ENCODE data around the gene PAPOLB.
"Not testable (repeated sequence)": the region's sequence is repeated elsewhere in the genome, so short reads cannot be mapped to it uniquely, and the experiment has no call there.

The PAPOLB gene

GRCh38 chr7:4861673-4862072, at the start of gene PAPOLB:
PAPOLB (minus strand) TSS chr7:4862030; CDS start chr7:4861810, 220 bp downstream.
- no peak for DNase-seq

DNA sequence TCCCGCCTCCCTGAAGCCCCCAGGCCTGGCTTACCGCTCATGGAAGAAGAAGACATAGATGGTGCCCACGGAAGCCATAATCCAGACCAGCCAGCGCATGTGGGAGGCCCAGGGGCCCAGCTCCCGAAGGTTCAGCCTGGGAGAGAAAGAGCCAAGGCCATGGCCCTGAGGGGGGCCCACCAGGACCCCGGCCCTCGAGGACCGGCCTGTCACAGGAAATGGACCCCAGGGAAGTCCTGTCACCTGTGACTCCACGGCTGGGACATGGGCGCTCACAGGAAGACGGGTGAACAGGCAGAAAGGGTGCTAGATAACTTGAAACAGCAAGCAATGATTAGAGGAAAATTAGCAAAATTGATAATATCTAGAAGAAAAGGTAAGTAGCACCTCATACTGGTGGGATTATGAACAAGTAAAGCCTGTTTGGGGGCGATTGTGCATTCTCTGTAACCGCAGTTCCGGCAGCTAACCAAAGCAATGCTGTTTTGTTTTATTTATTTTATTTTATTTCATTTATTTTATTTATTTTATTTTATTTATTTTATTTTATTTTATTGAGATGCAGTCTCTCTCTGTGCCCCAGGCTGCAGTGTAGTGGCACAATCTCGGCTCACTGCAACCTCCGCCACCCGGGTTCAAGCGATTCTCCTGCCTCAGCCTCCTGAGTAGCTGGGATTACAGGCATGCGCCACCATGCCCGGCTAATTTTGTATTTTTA, 49.4 kb upstream of the PAPOLB start:
- DNase-seq = no peak

DNA sequence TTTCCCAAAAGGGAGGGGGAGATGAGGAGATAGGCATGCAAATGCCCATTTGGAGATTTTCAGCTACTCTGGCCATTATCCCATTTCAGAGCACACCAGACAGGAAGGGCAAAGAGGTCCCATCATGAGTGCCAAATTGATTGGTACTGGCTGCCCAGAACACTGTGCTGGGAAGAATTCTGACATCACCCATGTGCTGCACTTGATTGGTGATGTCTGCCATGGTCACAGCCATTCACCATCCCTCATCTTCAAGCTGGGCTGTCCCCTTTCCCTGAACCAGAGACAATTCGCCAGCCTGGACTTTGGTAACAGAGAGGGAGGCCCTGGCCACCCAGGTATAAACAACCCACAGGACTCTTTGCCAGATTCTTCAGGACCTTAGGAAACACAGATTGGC, 44.9 kb upstream of the PAPOLB start:
- DNase-seq = no peak

DNA sequence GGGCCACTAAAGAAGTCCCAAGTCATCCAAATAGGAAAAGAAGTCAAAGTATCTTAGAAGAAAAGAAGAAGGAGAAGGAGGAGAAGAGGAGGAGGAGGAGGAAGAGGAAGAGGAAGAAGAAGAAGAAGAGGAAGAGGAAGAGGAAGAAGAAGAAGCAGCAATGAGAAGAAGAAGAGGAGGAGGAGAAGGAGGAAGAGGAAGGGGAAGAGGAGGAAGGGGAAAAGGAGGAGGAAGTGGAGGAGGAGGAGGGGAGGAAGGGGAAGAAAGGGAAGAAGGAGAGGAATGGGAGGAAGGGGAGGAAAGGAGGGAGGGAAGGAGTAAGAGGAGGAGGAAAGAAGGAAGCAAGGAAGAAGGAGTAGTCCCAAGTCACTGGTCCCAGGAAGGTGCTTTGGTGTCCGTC, 43.3 kb upstream of the PAPOLB start:
- no peak for DNase-seq

GRCh38 chr7:4904346-4904745, 42.5 kb upstream of the PAPOLB start:
- no peak for DNase-seq

DNA sequence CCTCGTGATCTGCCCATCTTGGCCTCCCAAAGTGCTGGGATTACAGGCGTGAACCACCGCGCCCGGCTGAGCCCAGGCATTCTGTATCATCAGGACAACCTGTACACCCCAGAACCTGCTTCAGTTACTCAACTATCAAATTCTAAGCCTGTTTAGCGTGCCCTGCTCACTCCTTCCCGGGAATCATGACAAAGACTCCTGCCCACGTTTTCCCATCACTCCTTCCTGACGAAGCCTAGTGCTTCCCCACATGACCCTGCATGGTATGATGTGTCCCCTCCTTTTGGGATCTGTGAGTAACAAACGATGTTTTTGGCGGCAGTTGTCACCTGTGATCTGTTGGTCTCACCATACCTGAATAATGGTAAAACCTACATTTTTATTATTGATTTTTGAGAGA, 33.9 kb upstream of the PAPOLB start:
- no peak for DNase-seq

- DNase-seq = no peak
Measured at GRCh38 chr7:4894482-4894881, 32.7 kb upstream of the PAPOLB start.

DNA sequence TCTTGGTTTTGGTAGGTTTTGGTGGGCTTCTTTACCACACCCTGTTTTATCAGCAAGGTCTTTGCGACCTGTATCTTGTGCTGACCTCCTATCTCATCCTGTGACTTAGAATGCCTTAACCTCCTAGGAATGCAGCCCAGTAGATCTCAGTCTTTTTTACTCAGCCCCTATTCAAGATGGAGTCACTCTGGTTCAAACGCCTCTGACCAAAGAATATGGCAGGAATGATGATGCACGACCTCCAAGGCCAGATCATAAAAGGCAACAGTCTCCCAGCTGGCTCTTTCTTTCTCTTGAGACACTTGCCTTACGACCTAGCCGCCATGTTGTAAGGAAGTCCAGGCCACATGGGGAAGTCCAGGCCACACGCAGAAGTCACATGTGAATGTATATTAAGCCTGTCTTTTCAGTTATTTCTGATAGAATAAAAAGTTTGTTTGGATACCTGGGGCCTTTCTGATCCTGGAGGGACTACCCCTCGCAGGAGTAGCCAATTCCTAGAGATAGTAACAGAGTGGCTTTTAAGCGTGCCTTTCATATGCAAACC, 32.2 kb upstream of the PAPOLB start:
- no peak for DNase-seq

GRCh38 chr7:4893188-4893587, 31.4 kb upstream of the PAPOLB start:
- not testable (repeated sequence) for DNase-seq

DNA sequence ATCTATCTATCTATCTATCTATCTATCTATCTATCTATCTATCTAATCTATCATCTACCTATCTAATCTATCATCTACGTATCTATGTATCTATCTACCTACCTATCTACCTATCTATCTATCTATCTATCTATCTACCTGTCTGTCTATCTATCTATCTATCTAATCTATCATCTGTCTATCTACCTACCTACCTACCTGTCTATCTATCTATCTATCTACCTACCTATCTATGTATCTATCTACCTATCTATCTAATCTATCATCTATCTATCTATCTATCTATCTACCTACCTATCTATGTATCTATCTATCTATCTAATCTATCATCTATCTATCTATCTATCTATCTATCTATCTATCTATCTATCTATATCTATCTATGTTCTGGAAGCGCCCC, 29.7 kb upstream of the PAPOLB start:
- DNase-seq = not testable (repeated sequence)

DNA sequence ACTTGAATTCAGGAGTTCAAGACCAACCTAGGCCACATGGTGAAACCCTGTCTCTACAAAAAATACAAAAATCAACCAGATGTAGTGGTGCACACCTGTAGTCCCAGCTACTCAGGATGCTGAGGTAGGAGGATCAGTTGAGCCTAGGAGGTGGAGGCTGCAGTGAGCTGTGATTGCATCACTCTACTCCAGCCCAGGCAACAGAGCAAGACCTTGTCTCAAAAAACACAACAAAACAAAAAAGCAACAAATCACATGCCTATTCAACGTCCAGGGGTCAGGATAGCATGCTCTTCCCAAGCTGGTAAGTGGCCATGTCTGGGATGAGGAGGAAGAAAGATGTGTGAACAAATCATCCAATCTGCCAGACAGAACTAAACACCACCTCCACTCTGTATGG, 27.9 kb upstream of the PAPOLB start:
- no peak for DNase-seq

GRCh38 chr7:4888161-4888560, 26.3 kb upstream of the PAPOLB start:
- DNase-seq = no peak

DNA sequence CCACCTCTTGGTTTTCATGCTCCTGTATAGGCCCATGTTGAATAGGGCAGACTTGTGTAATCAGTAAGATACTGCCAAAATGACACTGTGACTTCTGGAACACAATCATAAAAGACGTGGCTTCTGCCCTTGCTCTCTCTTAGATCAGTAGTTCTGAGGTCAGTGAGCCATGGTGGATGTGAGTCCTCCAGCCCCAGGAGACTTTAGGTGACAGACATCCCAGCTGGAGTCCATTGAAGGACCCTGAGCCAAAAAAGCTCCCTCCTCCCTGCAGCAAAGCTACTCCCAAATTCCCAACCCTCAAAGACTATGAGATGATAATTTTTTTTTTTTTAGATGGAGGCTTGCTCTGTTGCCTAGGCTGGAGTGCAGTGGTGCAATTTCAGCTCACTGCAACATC, 24.8 kb upstream of the PAPOLB start:
- no peak for DNase-seq

DNA sequence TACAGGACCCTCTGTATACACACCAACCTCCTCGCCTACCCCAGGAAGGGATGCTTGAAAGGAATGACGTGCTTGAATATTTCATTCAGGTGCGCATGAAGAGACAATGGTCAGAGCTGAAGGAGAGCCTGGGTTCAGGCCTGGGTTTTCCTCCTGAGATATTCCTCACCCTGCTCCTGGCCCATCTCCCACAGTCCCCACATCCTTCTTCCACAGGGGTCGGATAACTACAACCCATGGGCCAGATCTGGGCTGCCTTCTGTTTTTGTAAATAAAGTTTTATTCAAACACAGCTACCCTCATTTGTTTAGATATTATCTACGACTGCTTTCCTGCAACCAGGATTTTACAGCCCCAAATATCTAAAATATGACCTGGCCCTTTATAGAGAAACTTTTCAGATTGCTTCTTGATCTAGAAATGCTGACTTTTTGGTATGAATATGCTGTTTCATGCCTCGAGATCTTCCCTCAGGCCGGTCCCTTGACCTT, 23.5 kb upstream of the PAPOLB start:
- DNase-seq = no peak

- DNase-seq = no peak
Measured at GRCh38 chr7:4884164-4884563, 22.3 kb upstream of the PAPOLB start.

- peak; percentile 42 for DNase-seq
Measured at GRCh38 chr7:4883372-4884144, 21.7 kb upstream of the PAPOLB start, which contains the start of gene RADIL. RADIL (minus strand) TSS chr7:4883716; CDS start chr7:4878139, 5,577 bp downstream.

DNA sequence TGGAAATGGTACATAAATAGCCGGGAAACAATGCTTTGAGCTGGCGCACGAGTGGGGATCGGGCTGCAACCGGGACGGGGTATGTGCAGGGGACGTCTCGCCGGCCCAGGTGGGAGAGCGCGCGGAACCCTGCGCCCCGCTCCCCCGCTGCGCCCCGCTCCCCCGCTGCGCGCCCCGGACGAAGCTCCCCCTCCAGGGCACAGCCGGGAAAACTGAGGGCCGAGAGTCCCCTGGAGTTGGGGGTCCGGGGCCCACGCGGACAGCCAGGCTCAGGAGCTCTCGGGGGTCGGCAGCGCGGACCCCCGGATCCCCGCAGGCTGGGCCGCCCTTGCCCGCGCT, 21.2 kb upstream of the PAPOLB start:
- no peak for DNase-seq

DNA sequence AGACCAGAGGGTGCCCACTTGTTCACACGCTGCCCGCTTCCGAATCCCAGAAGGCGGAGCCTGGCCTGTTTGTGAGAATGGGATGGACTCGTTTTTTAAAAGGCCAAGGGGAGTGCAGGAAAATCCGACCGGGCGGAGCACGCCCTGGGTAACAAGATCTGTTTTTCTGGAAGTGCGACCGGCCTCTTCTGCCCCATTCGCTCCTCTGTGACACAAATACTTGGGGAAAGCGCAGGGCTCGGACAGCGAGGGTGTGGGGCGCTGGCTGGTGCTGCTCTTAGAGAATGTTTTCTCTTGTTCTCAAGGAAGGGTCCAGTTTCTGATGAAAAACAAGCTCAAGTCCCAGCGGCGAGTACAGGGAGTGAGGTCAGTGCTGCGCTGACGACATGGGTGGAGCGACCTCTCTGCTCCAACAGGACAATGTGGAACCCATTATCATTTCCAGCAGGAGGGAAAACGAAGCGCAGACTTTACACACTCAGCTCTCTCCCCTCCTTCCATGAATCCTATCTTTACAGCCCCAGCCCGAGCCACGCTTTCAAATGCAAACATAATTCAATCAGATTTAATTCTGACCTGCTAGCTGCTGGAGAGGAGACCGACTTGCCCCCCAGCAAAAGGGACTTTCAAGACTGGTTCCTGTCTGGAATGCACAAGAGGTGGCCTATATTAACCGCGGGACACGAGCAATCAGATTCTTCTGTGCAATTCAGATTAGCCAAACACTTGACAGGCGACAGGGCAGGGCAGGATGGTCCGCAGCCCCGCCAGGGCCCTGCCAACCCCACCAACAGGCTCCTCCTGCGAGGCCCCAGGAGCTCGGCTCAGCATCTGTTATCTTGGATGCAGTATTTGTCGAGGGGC, 20.6 kb upstream of the PAPOLB start:
- no peak for DNase-seq

DNA sequence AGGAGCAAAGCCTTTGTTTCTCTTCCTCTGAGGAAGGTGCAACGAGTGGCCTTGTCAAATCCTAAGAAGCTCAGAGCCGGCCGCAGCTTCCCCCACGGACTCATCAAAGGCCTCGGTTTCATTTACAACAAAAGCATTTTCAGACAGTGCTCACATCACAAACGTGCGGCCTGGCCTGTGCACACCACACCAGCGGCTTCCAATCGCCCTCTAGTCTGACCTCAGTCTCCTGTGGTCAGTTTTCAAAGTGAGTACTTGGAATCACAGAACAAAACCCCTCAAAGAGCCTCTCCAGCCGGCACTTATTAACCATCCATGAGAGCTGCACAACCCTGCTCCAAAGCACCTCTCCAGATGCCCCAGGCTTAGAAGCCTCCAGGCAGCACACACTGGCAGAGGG, 18.4 kb upstream of the PAPOLB start:
- DNase-seq = no peak

DNA sequence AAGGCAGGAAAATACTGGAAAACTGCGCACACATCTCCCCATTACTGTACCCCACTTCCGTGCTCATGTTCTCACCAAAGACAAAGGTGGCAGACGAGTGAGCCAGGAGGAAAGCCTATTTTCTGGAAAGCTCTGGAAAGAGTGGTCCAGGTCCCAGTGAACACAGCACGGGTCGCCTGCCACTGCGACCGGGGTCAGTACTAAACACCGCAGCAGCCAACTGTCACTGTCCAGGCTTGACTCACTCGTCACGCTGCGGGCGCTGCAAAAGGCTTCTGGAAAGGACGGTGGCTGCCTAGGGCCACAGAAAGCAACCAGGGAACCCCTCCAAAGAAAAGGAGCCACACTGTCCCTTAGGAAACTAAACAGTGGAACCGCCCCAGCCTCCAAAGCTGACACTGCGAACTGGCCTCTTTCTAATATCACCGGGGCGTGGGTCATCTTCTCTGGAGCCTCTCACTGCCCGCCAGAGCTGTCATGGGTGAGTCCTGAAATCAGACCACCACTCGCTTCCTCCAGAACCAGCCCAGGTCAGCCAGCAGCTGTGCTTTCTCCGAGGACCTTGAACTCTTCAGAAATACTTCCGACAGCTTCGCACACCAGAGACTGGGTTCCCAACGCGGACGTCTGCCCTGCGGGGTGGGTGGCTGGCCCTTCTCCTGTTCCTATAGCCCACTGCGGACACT, 17.7 kb upstream of the PAPOLB start:
- DNase-seq = no peak

GRCh38 chr7:4878336-4879335, 16.8 kb upstream of the PAPOLB start:
- no peak for DNase-seq

Data from RPMI8226 (cell line).